Choroid plexus epithelial cell (primary cell): Measurements from ENCODE around the gene ZNF674.

Source experiments
- DNase-seq: peaks from one replicate; pipeline ENCODE4 v3.0.0-alpha.2; 2010; ENCODE audit warnings: low read depth
- H3K4me3 ChIP-seq: 2 replicates; pipeline ENCODE4 v1.5.1; 2011; ENCODE audit warnings: low read depth, mild to moderate bottlenecking, control low read depth, low read length, moderate library complexity
- TF ChIP-seq, protein P1 (sequence below): conservative IDR thresholded peaks from 2 replicates; pipeline ENCODE4 v1.5.1; 2011; ENCODE audit warnings: low read depth, mild to moderate bottlenecking, control low read depth, inconsistent platforms, low read length, moderate library complexity

Gene ZNF674

DNA sequence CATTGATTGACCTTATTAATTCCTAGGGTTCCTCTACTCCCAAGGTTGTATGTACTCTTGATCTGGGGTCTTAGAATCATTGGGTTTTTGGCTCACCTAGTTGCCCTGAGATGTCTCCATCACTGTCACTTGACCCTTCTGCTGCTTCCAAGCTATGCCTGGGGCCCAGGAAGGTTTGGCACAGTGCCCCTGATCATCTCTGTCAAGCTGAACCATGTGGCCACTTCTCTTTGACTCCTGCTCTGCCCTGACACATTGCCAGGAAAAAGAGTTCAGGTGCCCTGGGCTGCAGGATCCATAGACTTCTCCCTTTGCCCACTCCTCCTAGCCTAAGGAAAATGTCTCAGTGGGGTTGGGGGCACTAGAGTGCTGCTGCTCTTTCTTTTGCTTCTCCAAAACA, 24.4 kb upstream of the ZNF674 start:
- H3K4me3 ChIP-seq, result no peak overlapping the region
- TF ChIP-seq, protein P1, sequence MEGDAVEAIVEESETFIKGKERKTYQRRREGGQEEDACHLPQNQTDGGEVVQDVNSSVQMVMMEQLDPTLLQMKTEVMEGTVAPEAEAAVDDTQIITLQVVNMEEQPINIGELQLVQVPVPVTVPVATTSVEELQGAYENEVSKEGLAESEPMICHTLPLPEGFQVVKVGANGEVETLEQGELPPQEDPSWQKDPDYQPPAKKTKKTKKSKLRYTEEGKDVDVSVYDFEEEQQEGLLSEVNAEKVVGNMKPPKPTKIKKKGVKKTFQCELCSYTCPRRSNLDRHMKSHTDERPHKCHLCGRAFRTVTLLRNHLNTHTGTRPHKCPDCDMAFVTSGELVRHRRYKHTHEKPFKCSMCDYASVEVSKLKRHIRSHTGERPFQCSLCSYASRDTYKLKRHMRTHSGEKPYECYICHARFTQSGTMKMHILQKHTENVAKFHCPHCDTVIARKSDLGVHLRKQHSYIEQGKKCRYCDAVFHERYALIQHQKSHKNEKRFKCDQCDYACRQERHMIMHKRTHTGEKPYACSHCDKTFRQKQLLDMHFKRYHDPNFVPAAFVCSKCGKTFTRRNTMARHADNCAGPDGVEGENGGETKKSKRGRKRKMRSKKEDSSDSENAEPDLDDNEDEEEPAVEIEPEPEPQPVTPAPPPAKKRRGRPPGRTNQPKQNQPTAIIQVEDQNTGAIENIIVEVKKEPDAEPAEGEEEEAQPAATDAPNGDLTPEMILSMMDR, result no peak
- no peak for DNase-seq

DNA sequence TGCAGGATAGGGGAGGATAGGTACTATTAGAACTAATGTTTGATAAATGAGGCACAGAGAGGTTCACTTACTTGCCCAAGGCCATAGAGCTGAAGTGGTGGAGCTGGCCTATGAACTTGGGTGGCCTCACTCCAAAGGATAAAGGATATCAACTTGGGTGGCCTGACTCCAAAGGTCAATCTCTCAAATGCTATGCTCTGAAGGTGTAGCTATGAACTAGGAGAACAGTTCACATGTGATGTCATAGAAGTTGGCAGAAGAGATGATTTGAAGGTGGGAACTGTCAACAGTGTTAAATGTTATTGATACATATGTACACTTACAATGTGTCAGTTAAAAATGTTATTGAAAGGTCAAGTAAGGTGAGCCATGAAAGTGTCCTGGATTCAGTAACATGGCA, 22.2 kb upstream of the ZNF674 start:
- H3K4me3 ChIP-seq, result no peak overlapping the region
- no peak for DNase-seq
- TF ChIP-seq, protein P1, result no peak

DNA sequence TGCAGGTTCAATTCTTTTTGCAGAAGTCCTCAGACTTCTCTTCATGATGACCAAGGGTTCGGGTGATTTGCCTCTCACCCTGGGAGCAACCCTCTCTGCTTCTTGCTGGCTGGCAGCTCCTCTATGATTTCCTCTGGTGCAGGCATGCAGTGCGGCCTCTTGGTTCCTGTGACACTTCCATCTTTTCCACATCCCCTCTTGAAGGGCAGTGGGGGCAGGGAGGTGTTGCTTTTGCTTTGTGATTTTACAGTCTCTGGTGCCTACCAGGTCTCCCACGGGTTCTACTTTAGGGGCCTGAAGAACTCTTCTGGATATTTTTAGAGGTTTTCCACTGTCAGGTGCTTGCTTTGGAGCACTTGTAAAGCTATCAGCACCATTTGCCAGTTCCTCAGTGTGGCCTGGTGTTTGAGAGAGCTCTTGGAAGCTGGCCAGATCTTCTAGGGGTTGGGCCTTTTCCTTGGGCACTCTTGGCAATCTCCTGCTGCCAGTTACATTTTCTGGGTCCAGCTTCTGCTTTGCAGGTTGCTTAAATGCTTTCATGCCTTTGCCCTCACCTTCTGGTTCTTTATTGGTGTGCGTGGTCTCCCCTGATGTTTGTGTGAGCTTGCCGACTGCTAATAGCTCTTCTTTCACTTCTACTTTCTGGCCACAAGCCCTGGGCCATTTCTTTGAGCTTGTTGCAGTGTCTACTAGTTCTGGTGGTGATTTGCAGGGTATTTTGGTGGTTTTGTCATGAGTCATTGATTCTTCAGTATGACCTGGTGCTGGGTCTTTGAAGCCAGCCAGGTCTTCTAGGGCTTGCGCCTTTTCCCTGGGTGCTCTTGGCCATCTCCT, 16.8 kb upstream of the ZNF674 start:
- DNase-seq, result no peak
- TF ChIP-seq, protein P1, result no peak
- no peak overlapping the region for H3K4me3 ChIP-seq

DNA sequence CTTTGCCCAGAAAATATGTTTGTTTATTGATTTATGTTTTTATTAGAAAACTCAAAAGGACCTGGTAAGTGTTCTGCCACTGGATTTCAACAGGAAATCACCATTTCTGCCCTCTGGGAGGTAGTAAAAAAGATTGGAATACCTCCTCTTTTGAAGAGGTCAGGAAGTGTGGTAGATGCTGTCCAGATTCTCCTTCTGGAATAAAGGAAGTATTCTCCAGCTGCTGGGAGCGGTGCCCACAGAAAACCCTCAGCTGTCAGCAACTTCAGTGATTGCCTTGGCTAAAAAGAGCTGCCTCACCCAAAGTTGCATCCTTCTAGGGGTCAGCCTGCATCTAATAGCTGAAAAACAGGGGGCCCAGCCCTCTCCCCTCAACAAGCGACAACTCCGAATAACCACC, 13.8 kb upstream of the ZNF674 start:
- no peak overlapping the region for H3K4me3 ChIP-seq
- TF ChIP-seq, protein P1, result no peak
- DNase-seq, result no peak

DNA sequence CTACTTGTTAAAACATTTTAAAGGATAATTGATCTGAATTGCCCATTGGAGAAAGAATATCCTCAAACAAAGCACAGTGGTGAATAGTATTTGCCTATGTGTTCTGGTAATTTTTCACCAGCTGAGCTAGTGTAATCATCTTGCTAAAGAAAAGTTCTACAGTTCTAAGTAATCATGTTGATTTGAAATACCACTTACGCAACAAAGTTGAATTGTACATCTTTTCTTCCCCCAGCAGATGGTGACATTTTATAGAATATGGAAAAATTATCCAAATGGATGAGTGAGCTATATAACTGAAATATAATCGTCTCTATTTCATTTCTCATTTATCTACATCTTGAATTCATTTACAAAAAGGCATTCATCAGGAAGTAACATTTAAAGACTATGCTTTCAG, 9.7 kb upstream of the ZNF674 start:
- TF ChIP-seq, protein P1, result peak; percentile 40
- peak; percentile 61 for DNase-seq
- H3K4me3 ChIP-seq, result no peak overlapping the region

DNA sequence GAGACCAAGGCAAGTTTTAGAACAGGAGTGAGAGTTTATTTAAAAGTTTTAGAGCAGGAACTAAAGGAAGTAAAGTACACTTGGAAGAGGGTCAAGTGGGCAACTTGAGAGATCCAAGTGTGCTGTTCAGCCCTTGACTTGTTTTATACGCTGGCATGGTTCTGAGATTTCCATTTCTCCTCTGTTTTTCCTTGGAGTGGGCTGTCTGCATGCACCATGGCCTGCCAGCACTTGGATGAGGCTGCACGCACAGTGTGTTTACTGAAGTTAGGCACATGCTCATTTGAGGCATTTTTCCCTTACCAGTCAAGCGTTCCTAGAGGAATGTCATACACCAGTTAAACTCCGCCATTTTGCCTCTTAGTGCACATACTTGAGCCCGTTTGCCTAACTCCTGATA, 8.7 kb upstream of the ZNF674 start:
- H3K4me3 ChIP-seq, result no peak overlapping the region
- TF ChIP-seq, protein P1, result no peak
- DNase-seq, result no peak
